SU-DHL-6 (cell line): ENCODE measurements around the gene RLN3.

ENCODE experiments used
- CTCF ChIP-seq: fragments of 200-600 bp; sonication (generic); IDR thresholded peaks from one replicate; pipeline ENCODE4 v1.5.1; 2017; ENCODE audit warnings: antibody characterized with exemption, mild to moderate bottlenecking, low read length, moderate library complexity; ENCODE audit not compliant: insufficient read depth, poor library complexity, severe bottlenecking
- EZH2phosphoT487 ChIP-seq: fragments of 200-600 bp; sonication (generic), shearing (Covaris generic); conservative IDR thresholded peaks from 2 replicates; pipeline ENCODE4 v1.6.1; 2018; ENCODE audit warnings: mild to moderate bottlenecking, antibody characterized with exemption, low read length, moderate library complexity, mixed read lengths

GRCh38 chr19:13986348-13986904 lies 41.5 kb upstream of the RLN3 start:
- TF ChIP-seq CTCF, result no peak
- TF ChIP-seq EZH2phosphoT487, result no peak
